Effector memory CD4-positive, alpha-beta T cell (primary cell): Measurements from ENCODE around the gene PFKFB2.

ENCODE experiments used
- DNase-seq, 3 donors: peaks; one replicate each; pipeline ENCODE4 v3.0.0-alpha.2; 2020
- H3K27ac ChIP-seq: 2 replicates; pipeline ENCODE4 v1.7.0; 2013; ENCODE audit warnings: mild to moderate bottlenecking, low read length, moderate library complexity; ENCODE audit not compliant: insufficient read depth, poor library complexity, severe bottlenecking
- H3K27me3 ChIP-seq: replicated peaks from 2 replicates; pipeline ENCODE4 v1.7.0; 2013; ENCODE audit warnings: mild to moderate bottlenecking, low read length; ENCODE audit not compliant: insufficient read depth, control insufficient read depth, poor library complexity, severe bottlenecking
- H3K36me3 ChIP-seq: 2 replicates; pipeline ENCODE4 v1.7.0; 2013; ENCODE audit warnings: mild to moderate bottlenecking, low read length, moderate library complexity; ENCODE audit not compliant: control insufficient read depth, insufficient read depth
- H3K4me1 ChIP-seq: 2 replicates; pipeline ENCODE4 v1.7.0; 2013; ENCODE audit warnings: low read length, mild to moderate bottlenecking; ENCODE audit not compliant: control insufficient read depth, insufficient read depth, poor library complexity, severe bottlenecking
- H3K4me3 ChIP-seq: 2 replicates; pipeline ENCODE4 v1.7.0; 2013; ENCODE audit warnings: low read length, low read depth, mild to moderate bottlenecking; ENCODE audit not compliant: insufficient read depth, poor library complexity, severe bottlenecking
- H3K9me3 ChIP-seq: 2 replicates; pipeline ENCODE4 v1.7.0; 2013; ENCODE audit warnings: mild to moderate bottlenecking, low read length, moderate library complexity; ENCODE audit not compliant: control insufficient read depth

PFKFB2 gene

GRCh38 chr1:207102659-207103058 lies 49.6 kb downstream of the PFKFB2 start:
- H3K4me3 ChIP-seq = no peak overlapping the region
- no peaks in the 10 kb centered on the region for H3K4me1 ChIP-seq
- no peak for DNase-seq
- H3K27ac ChIP-seq = no peak overlapping the region
- H3K36me3 ChIP-seq = no peaks in the 10 kb centered on the region
- no peaks in the 10 kb centered on the region for H3K9me3 ChIP-seq
- no peaks in the 10 kb centered on the region for H3K27me3 ChIP-seq

DNA sequence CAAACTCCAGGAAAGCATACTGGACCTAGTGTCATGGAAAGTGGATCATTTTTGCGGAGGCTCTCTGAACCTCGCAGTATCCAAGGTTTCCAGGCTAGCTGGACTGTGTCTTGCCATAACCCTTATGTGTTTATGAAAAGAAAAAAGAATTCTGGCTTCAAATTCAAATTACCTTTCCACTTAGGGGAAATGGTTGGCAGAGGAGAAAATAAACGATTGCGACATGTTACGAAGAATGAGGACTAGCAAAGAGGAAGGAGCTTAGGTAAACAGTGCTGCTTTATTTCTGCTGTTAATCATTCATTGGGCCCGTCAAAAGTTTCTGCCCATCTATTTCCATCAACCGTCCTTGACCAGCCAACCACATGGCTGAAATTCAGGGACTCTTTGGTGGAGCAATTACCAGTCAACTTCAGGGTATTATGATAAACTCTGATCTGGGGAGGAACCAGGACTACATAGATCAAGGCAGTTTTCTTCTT lies 50.9 kb downstream of the PFKFB2 start, which contains the start of gene C4BPA:
C4BPA (plus strand) TSS at position 342 of the 482 bp plus-strand sequence. CDS start 8,793 bp downstream, outside the sequence.
- no peaks in the 10 kb centered on the region for H3K36me3 ChIP-seq
- H3K4me1 ChIP-seq = no peaks in the 10 kb centered on the region
- no peaks in the 10 kb centered on the region for H3K9me3 ChIP-seq
- H3K27me3 ChIP-seq = no peaks in the 10 kb centered on the region
- no peak for DNase-seq
- no peak within 1 kb of the TSS for H3K4me3 ChIP-seq
- H3K27ac ChIP-seq = no peak within 1 kb of the TSS

GRCh38 chr1:207109004-207109403 lies 55.9 kb downstream of the PFKFB2 start:
- no peaks in the 10 kb centered on the region for H3K4me1 ChIP-seq
- H3K27ac ChIP-seq = no peak overlapping the region
- DNase-seq = no peak
- H3K9me3 ChIP-seq = no peaks in the 10 kb centered on the region
- no peak overlapping the region for H3K4me3 ChIP-seq
- H3K27me3 ChIP-seq = no peaks in the 10 kb centered on the region
- H3K36me3 ChIP-seq = no peaks in the 10 kb centered on the region

DNA sequence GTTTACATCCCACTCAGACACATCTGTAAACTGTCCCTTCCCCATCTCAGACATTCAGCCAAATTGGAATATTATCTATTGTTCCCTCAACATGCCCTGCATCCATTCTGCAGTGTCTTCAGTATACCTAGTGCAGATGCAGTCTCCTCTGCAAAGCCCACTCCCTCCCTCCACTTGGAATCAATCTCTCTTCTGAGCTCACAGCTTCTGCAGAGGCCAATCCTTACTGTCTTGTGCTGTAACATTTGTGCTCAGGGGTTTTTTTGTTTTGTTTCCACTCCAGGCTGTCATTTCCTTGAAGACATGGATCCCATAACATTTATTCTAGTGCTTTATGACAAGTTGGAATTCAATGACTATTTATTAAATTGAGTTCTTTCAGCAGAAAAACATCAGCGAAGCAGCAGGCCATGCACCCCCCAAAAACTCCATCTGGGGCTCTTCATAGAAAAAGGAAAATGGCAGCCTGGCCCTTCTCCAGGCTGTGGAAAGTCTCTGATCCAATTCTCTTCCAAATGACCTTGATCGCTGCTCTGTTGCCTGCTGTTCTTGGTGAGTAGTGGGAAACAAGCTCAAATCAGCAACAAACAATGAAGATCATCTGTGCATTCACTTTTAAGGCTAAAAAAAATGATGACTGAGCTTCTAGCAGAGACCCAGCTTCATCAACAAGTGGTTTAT lies 59.7 kb downstream of the PFKFB2 start:
- Histone ChIP-seq H3K36me3 (no peaks in the 10 kb centered on the region), H3K4me3 (no peak overlapping the region), H3K9me3 (no peaks in the 10 kb centered on the region), H3K27ac (no peak overlapping the region), H3K27me3 (no peaks in the 10 kb centered on the region), H3K4me1 (no peaks in the 10 kb centered on the region)
- DNase-seq = no peak

DNA sequence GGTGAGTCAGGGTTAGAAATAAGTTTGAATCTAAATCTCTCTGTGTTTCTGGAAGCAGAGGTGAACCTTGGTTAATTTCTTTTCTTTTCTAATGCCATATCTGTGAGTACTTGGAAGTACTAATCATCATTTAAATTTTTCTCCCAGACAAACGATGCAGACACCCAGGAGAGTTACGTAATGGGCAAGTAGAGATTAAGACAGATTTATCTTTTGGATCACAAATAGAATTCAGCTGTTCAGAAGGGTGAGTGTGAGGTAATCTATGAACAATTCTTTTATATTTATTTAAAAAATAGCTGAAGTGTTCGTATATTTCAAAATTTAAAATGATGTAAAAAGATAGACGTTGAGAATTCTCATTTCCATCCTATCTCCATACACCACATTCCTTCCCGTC lies 62.2 kb downstream of the PFKFB2 start:
- no peak overlapping the region for H3K27ac ChIP-seq
- no peak for DNase-seq
- no peaks in the 10 kb centered on the region for H3K36me3 ChIP-seq
- H3K4me1 ChIP-seq = no peaks in the 10 kb centered on the region
- no peak overlapping the region for H3K4me3 ChIP-seq
- H3K9me3 ChIP-seq = no peaks in the 10 kb centered on the region
- no peaks in the 10 kb centered on the region for H3K27me3 ChIP-seq

DNA sequence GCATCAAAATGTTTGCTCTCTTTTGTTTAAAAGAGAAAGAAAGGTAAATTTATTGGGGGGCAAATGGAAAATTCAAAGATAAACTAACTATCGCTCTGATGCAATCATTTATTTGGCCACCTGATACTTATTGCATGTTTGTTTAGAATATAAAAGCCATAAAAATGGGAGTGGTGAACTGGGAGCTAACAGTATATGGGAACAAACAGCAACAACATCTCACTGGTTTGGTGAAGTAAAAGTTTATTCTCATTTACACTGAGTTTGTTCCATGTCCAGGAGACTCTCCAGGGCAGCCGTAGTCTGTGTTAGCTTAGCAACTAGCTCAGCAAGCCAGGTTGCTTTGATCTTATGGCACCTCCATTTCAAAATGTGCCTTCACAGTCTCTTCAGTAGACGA lies 71.3 kb downstream of the PFKFB2 start:
- Histone ChIP-seq H3K27ac (no peak overlapping the region), H3K4me3 (no peak overlapping the region), H3K36me3 (no peaks in the 10 kb centered on the region)

DNA sequence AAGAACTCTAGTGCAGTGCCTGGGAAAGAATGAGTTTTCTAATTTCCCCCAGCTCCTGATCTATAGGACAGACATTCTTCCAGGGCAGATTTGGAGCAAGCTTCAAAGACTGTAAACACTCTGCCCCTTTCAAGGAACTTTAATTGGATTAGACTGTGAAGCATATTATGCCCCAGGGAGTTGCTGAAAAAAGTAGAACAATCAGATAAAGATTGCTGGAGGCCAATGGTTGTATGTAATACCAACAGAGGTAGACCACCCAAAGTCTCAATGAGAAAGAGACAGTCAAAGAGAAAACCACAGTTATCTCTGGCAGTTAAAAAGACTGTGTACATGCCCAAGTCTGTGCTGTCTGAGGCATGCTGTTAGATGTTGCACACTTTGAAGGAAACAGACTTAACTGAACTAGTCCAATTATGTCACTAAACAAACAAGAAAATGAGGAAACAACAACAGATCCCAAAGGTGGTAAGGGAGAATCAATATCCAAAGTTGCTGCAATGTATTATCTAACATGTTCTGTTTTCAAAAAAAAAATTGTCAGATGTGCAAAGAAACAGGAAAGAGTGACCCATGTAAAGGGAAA lies 75.4 kb downstream of the PFKFB2 start:
- DNase-seq = no peak

More for the DNA sequence above, 71.3 kb downstream of the PFKFB2 start:
- H3K27me3 ChIP-seq = no peaks in the 10 kb centered on the region
- H3K4me1 ChIP-seq = no peaks in the 10 kb centered on the region
- no peak for DNase-seq
- peaks cover 3% of the 10 kb centered on the region for H3K9me3 ChIP-seq

DNA sequence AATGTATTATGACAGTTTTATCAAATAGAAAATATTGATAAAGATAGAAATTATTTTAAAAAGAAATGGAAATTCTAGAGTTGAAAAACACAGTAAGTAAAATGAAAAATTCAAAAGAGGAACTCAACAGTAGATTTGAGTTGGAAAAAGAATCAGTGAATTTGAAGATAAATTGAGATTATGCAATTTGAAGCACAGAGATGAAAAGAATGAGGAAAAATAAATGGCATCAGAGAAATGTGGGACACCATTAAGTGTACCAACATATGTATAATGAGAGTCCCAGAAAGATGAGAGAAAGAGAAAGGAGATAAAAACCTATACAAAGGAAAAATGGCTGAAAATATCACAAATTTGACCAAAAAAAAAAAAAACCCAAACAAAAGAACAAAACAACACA lies 76.0 kb downstream of the PFKFB2 start:
- Histone ChIP-seq H3K4me1 (no peaks in the 10 kb centered on the region), H3K27me3 (no peaks in the 10 kb centered on the region), H3K36me3 (no peaks in the 10 kb centered on the region), H3K27ac (no peak overlapping the region), H3K4me3 (no peak overlapping the region), H3K9me3 (peaks cover 11% of the 10 kb centered on the region)
- DNase-seq = no peak

More for the DNA sequence above, 75.4 kb downstream of the PFKFB2 start:
- no peaks in the 10 kb centered on the region for H3K4me1 ChIP-seq
- no peaks in the 10 kb centered on the region for H3K36me3 ChIP-seq
- H3K27me3 ChIP-seq = no peaks in the 10 kb centered on the region
- peaks cover 11% of the 10 kb centered on the region for H3K9me3 ChIP-seq
- no peak overlapping the region for H3K27ac ChIP-seq
- no peak overlapping the region for H3K4me3 ChIP-seq
